ENCODE results near the gene SCNN1A.

DNA sequence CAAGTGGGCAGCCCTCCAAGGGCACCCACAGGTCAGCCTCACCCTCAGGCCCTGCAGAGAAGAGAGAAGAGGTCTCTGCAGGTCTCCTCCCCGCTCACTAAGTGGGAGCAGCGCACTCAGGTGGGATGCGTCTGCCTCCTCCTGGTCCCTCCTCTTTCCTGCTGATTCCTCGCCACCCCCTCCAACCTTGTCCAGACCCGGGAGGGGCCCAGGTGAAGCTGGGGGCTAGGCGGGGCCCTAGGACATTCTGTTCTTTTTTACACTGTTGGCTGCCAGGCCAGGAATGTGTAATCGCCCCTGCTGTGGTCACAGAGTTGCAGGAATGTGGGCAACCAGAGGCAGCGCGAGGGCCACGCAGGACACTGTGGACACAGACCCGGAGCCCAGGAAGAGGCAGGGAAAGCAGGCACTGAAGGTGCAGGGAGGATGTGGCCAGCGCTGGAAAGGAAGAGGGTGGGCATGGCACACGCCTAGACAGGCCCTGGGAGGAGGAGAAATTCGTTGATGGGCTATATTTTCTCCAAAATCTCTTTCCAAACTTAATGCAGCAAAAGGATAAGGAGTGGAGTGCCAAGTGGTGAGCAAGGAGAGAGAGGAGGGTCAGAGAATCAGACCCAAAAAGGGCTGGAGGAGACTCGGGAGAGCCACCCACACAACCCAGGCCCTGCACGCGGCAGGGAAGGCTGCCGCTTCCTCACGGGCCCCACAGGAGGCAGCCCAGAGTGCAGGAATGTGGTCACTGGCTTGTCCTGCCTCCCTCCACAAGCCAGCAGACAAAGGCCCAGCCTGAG lies 911 bp upstream of the SCNN1A start:
- TF ChIP-seq, protein P1, sequence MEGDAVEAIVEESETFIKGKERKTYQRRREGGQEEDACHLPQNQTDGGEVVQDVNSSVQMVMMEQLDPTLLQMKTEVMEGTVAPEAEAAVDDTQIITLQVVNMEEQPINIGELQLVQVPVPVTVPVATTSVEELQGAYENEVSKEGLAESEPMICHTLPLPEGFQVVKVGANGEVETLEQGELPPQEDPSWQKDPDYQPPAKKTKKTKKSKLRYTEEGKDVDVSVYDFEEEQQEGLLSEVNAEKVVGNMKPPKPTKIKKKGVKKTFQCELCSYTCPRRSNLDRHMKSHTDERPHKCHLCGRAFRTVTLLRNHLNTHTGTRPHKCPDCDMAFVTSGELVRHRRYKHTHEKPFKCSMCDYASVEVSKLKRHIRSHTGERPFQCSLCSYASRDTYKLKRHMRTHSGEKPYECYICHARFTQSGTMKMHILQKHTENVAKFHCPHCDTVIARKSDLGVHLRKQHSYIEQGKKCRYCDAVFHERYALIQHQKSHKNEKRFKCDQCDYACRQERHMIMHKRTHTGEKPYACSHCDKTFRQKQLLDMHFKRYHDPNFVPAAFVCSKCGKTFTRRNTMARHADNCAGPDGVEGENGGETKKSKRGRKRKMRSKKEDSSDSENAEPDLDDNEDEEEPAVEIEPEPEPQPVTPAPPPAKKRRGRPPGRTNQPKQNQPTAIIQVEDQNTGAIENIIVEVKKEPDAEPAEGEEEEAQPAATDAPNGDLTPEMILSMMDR (IDR thresholded peaks at IDR 0.05) = peak in 4 of 6 experiments; percentile 22 to 45 (median 30)
- TF ChIP-seq POLR2A (IDR thresholded peaks at IDR 0.05) = peak in 1 of 2 donors; percentile 94

All from thyroid gland (tissue), 4 donors.